ENCODE measurements around the gene SH3RF2.

Gene SH3RF2

DNA sequence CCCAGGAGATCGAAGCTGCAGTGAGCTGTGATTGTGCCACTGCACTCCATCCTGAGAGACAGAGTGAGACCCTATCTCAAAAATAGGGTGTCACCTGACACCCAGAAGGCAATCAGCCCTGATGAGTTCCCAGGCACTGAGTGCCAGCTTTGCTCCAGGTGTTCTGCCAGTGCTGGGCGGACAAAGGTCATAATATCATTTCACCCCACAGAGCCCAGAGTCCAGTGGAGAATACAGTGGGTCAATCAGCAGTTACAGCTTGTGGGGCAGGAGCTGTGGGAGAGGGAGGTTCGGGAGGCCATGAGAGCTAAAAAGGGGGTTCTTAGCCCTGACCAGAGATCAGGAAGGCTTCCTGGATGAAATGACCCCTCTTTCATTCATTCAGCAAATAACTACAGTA is 24.4 kb upstream of the SH3RF2 start:
- in situ Hi-C loops (cut with MboI; ENCODE audit: low sequenced_read_pairs, unreplicated experiment), result no loop called here
- no peak for DNase-seq (ENCODE audit: low spot score)
- TF ChIP-seq, protein P1, sequence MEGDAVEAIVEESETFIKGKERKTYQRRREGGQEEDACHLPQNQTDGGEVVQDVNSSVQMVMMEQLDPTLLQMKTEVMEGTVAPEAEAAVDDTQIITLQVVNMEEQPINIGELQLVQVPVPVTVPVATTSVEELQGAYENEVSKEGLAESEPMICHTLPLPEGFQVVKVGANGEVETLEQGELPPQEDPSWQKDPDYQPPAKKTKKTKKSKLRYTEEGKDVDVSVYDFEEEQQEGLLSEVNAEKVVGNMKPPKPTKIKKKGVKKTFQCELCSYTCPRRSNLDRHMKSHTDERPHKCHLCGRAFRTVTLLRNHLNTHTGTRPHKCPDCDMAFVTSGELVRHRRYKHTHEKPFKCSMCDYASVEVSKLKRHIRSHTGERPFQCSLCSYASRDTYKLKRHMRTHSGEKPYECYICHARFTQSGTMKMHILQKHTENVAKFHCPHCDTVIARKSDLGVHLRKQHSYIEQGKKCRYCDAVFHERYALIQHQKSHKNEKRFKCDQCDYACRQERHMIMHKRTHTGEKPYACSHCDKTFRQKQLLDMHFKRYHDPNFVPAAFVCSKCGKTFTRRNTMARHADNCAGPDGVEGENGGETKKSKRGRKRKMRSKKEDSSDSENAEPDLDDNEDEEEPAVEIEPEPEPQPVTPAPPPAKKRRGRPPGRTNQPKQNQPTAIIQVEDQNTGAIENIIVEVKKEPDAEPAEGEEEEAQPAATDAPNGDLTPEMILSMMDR (IDR thresholded peaks at IDR 0.05; ENCODE audit: borderline replicate concordance, control extremely low read depth, extremely low read depth, insufficient read depth, missing control alignments), result no peak

DNA sequence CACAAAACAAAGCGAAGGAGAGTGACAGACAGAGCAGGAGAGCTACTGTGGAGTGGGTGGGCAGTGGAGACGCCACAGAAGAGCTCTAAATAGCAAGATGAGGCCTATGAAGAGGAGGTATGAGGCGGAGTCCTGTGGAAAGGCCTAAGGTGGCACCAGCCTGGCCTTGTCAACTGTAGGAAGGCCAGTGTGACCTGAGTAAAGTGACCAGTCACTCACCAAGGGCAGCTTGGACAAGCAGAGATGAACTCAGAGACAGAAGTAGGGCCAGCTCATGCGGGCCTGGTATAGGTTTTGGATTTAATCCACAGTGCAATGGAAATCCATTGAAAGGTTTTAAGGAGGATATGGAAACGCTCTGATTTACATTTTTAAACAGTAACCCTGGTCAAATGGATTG is 23.8 kb upstream of the SH3RF2 start:
- in situ Hi-C loops (cut with MboI; ENCODE audit: low sequenced_read_pairs, unreplicated experiment), result no loop called here
- TF ChIP-seq, protein P1 (IDR thresholded peaks at IDR 0.05; ENCODE audit: borderline replicate concordance, control extremely low read depth, extremely low read depth, insufficient read depth, missing control alignments), result no peak

DNA sequence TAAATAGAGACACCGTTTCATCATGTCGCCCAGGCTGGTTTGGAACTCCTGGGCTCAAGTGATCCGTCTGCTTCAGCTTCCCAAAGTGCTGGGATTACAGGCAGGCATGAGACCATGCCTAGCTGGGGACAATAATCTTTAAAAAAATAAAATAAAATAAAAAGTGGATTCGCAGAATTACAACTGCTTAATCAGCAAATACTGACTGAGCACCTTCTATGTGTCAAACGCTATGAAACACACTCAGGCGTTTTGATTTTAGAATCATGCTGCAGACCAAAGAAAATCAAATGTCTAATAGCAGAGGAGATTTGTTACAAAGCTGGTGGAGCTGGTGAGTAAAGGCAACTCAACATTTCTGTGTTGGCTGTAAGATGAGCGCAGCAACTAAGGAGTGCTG is 22.7 kb upstream of the SH3RF2 start:
- no peak for DNase-seq (ENCODE audit: low spot score)
- in situ Hi-C loops (cut with MboI; ENCODE audit: low sequenced_read_pairs, unreplicated experiment), result no loop called here
- TF ChIP-seq, protein P1 (IDR thresholded peaks at IDR 0.05; ENCODE audit: borderline replicate concordance, control extremely low read depth, extremely low read depth, insufficient read depth, missing control alignments), result no peak

More for the DNA sequence above, 23.8 kb upstream of the SH3RF2 start:
- DNase-seq (ENCODE audit: low spot score), result no peak

DNA sequence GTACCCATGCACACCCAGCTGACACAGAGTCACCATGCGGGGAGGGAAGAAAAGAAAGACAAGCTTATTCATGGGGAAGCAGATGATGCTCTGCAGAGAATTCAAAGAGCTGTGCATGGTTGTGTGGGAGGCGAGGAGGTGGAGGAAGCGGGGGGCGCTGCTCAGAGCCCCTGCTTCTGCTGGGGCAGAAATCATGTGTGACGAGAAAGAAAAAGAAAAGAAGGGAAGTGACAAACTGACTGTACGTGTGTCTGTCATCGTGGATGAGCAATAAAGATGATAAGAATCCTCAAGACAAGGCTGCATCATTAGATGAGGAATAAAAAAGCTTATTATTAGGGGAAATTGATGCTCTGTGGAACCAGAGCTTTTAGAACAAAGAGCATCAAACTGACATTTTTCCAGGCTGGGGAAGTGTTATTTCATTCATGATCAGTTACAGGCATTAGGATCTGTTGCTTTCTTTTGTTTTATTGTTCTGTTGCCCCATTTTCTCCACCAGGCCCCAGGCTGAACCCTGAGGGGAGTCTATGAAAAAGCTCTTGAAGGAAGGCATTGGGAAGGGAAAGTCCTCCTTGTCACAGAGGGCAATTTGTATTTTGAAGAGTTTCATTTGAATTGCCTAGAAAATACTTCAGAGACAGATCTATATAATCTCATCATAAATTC is 20.3 kb upstream of the SH3RF2 start:
- in situ Hi-C loops (cut with MboI; ENCODE audit: low sequenced_read_pairs, unreplicated experiment), result no loop called here
- TF ChIP-seq, protein P1 (IDR thresholded peaks at IDR 0.05; ENCODE audit: borderline replicate concordance, control extremely low read depth, extremely low read depth, insufficient read depth, missing control alignments), result no peak

DNA sequence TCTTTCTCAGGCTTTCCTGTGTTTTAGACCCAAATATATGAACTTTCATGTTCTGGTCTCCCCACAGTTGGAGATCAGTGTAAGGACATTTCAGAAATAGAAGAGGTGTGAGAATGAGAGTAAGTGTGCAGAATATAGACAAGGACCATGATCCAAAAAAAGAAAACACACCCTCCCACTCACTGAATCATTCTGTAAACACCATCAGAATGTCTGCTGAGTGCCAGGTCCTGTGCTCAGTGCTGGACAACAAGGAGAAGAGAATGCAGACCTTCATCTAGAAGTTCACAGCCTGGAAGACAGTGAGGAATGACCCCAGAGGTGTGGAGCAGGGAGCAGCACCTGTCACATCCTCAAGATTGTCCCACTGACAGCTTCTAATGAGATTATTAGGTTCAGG is 19.1 kb upstream of the SH3RF2 start:
- TF ChIP-seq, protein P1 (IDR thresholded peaks at IDR 0.05; ENCODE audit: borderline replicate concordance, control extremely low read depth, extremely low read depth, insufficient read depth, missing control alignments), result no peak
- no peak for DNase-seq (ENCODE audit: low spot score)
- in situ Hi-C loops (cut with MboI; ENCODE audit: low sequenced_read_pairs, unreplicated experiment), result no loop called here

More for the DNA sequence above, 20.3 kb upstream of the SH3RF2 start:
- DNase-seq (ENCODE audit: low spot score), result no peak

DNA sequence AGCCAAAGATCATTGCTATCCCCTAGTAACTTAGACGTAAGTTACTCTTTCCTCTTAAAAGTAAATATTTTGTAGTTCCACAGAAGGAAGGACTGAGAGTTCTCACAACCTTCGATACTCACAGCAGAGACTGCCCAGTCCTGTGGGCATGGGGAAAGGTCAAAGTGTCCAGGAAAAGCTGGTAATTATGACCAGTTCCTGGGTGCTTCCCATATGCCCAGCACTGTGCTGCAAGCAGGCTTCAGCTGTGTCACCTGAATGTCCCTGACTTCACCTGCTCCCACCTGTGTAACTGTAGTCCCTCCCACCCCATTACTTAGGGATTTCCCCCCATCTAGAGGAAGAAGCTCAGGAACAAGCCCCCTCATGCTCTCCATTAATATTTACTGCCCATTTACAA is 18.0 kb upstream of the SH3RF2 start:
- DNase-seq (ENCODE audit: low spot score), result no peak
- in situ Hi-C loops (cut with MboI; ENCODE audit: low sequenced_read_pairs, unreplicated experiment), result no loop called here
- TF ChIP-seq, protein P1 (IDR thresholded peaks at IDR 0.05; ENCODE audit: borderline replicate concordance, control extremely low read depth, extremely low read depth, insufficient read depth, missing control alignments), result no peak

All from GM13976 (cell line).